PC-9 (cell line): Measurements from ENCODE around the gene APBA1. TPM values are rescaled to one million over a fixed set of nuclear protein-coding genes. Genes with fewer than 3 reads are reported as not detected.

Experiments used
- BruUV-seq: library from RNA; stranded (reverse); fragments of 400-500 nt; replicated peaks from 2 replicates; lab custom pipeline; 2021; lab: Mats Ljungman, UMichigan
- CTCF ChIA-PET: fragments of 300-600 bp; sonication (Branson Sonifier 250); formaldehyde crosslinking; loops from one replicate; lab custom pipeline; 2022; ENCODE audit warnings: antibody characterized with exemption; lab: Charles Lee
- POLR2A ChIA-PET: fragments of 300-600 bp; sonication (Branson Sonifier 250); formaldehyde crosslinking; loops from one replicate; lab custom pipeline; 2022; ENCODE audit warnings: antibody characterized with exemption; ENCODE audit not compliant: unreplicated experiment; lab: Charles Lee
- DNase-seq, 2 experiments: peaks; one replicate each; pipeline versions ENCODE4 v3.0.0 to v3.0.0-alpha.2; 2015 to 2022; ENCODE audit warnings: mixed read lengths in 1 of 2
- H2AFZ ChIP-seq: fragments of 200-600 bp; sonication (generic); 2 replicates; pipeline ENCODE4 v1.8.1; 2017; ENCODE audit warnings: antibody characterized with exemption
- H3F3A ChIP-seq: fragments of 200-600 bp; sonication (generic); 2 replicates; pipeline ENCODE4 v1.8.1; 2017; ENCODE audit warnings: antibody characterized with exemption, mild to moderate bottlenecking, low read depth; ENCODE audit not compliant: insufficient read depth
- H3K27ac ChIP-seq: fragments of 200-600 bp; sonication (generic); 2 replicates; pipeline ENCODE4 v1.6.1; 2016; ENCODE audit warnings: mixed run types
- H3K27me3 ChIP-seq: fragments of 200-600 bp; sonication (generic); 2 replicates; pipeline ENCODE4 v1.6.1; 2016; ENCODE audit warnings: low read depth, mixed run types; ENCODE audit not compliant: insufficient read depth
- H3K36me3 ChIP-seq: fragments of 200-600 bp; sonication (generic); 2 replicates; pipeline ENCODE4 v1.6.1; 2016; ENCODE audit warnings: low read depth, mixed run types
- H3K4me1 ChIP-seq: fragments of 200-600 bp; sonication (generic); replicated peaks from 2 replicates; pipeline ENCODE4 v1.6.1; 2016; ENCODE audit warnings: mixed run types; ENCODE audit not compliant: insufficient read depth
- H3K4me2 ChIP-seq: fragments of 200-600 bp; sonication (generic); 2 replicates; pipeline ENCODE4 v1.6.1; 2017; ENCODE audit warnings: mixed run types
- H3K4me3 ChIP-seq: fragments of 200-600 bp; sonication (generic); 2 replicates; pipeline ENCODE4 v1.6.1; 2016; ENCODE audit warnings: mixed run types
- H3K79me2 ChIP-seq: fragments of 200-600 bp; sonication (generic); 2 replicates; pipeline ENCODE4 v1.6.1; 2017; ENCODE audit warnings: low read depth, mixed run types
- H3K9me2 ChIP-seq: fragments of 200-600 bp; sonication (generic); 2 replicates; pipeline ENCODE4 v1.8.1; 2017; ENCODE audit warnings: mild to moderate bottlenecking; ENCODE audit not compliant: insufficient read depth
- H3K9me3 ChIP-seq: fragments of 200-600 bp; sonication (generic); 2 replicates; pipeline ENCODE4 v1.8.1; 2016; ENCODE audit warnings: low read depth; ENCODE audit not compliant: insufficient read depth
- H4K20me1 ChIP-seq: fragments of 200-600 bp; sonication (generic); 2 replicates; pipeline ENCODE4 v1.8.1; 2017; ENCODE audit not compliant: insufficient read depth
- EZH2 ChIP-seq: fragments of 200-600 bp; sonication (generic); IDR thresholded peaks from 2 replicates; pipeline ENCODE4 v1.8.0; 2017; ENCODE audit warnings: antibody characterized with exemption, low read depth
- intact Hi-C: fragments of 100-400 bp; cut with micrococcal nuclease; formaldehyde crosslinking; loops from one replicate; pipeline ENCODE4 v1.10.0; 2022; ENCODE audit not compliant: unreplicated experiment
- total RNA-seq: library from RNA; stranded (reverse); gene quantifications from 2 replicates; pipeline ENCODE4 v1.2.3, GENCODE V29; 2021
- TF ChIP-seq, protein P1 (sequence below): fragments of 200-600 bp; sonication (generic); conservative IDR thresholded peaks from 2 replicates; pipeline ENCODE4 v1.6.1; 2017; ENCODE audit warnings: mixed run types, antibody characterized with exemption, mild to moderate bottlenecking, moderate library complexity

APBA1 gene
- total RNA-seq, 1 experiment from 2014 or later = 0.44 TPM

- CTCF ChIA-PET = interaction anchor here (0.7 kb wide), 1 partner anchor 11 kb away, joined by 6 read pairs; no protein-coding TSS in a partner anchor
These were observed 11.8 kb upstream of the APBA1 start for GRCh38 chr9:69683927-69684326.

DNA sequence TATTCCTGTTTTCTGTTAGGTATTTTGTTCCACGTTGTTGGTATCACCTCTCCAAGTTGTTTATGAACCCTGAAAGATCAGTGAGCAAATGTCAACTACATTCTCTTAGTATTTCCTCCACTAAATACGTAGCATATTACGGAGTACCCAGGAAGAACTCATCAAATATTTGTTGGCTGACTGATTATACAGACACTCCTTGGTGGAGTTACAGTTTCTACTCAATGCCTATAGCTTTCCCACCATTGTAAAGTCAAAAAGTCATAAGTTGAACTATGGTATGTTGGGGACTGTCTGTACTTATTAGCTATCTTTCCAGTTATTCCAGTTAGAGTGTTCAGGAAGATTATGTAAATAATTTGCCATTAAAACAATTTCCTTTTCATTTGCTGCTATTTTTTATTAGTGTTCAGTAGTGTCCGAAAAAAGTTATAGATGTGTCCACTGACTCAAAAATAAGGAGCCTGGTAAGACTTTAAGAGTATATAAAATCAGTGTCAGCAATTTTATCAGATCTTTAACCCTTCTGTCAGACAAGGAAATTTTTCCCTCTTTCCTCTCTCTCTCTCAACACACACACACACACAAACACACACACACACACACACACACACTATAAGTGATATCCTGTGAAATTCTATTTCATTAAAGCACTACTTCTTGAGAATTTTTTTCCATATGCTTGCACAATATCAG is 6.8 kb upstream of the APBA1 start:
- H3K27me3 ChIP-seq = no peaks in the 10 kb centered on the region
- no peaks in the 10 kb centered on the region for H3K36me3 ChIP-seq
- H3K4me3 ChIP-seq = no peak overlapping the region
- TF ChIP-seq, protein P1, sequence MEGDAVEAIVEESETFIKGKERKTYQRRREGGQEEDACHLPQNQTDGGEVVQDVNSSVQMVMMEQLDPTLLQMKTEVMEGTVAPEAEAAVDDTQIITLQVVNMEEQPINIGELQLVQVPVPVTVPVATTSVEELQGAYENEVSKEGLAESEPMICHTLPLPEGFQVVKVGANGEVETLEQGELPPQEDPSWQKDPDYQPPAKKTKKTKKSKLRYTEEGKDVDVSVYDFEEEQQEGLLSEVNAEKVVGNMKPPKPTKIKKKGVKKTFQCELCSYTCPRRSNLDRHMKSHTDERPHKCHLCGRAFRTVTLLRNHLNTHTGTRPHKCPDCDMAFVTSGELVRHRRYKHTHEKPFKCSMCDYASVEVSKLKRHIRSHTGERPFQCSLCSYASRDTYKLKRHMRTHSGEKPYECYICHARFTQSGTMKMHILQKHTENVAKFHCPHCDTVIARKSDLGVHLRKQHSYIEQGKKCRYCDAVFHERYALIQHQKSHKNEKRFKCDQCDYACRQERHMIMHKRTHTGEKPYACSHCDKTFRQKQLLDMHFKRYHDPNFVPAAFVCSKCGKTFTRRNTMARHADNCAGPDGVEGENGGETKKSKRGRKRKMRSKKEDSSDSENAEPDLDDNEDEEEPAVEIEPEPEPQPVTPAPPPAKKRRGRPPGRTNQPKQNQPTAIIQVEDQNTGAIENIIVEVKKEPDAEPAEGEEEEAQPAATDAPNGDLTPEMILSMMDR = no peak
- H4K20me1 ChIP-seq = no peaks in the 10 kb centered on the region
- H3F3A ChIP-seq = peaks cover 17% of the 10 kb centered on the region
- no TSS peak for BruUV-seq
- H2AFZ ChIP-seq = no peak overlapping the region
- H3K27ac ChIP-seq = no peak overlapping the region
- H3K4me2 ChIP-seq = no peak overlapping the region
- H3K9me2 ChIP-seq = no peaks in the 10 kb centered on the region
- no peaks in the 10 kb centered on the region for H3K9me3 ChIP-seq
- ChIA-PET POLR2A (no interaction called here), CTCF (no interaction called here)
- DNase-seq = peak in 1 of 2 experiments; percentile 60
- peaks cover 22% of the 10 kb centered on the region for H3K4me1 ChIP-seq
- no peaks in the 10 kb centered on the region for H3K79me2 ChIP-seq
- intact Hi-C loops = loop anchor here (10.0 kb wide), 3 partner anchors 436 to 926 kb away; partner anchors contain the start of gene SMC5

More at GRCh38 chr9:69683927-69684326, 11.8 kb upstream of the APBA1 start:
- H3K4me3 ChIP-seq = no peak overlapping the region
- no peak overlapping the region for H2AFZ ChIP-seq
- H3K4me1 ChIP-seq = no peaks in the 10 kb centered on the region
- no peak for DNase-seq
- no peaks in the 10 kb centered on the region for H3K27me3 ChIP-seq
- H3F3A ChIP-seq = no peaks in the 10 kb centered on the region
- H3K79me2 ChIP-seq = no peaks in the 10 kb centered on the region
- H3K4me2 ChIP-seq = no peak overlapping the region
- H3K27ac ChIP-seq = no peak overlapping the region
- no peaks in the 10 kb centered on the region for H4K20me1 ChIP-seq
- H3K9me2 ChIP-seq = no peaks in the 10 kb centered on the region
- intact Hi-C loops = no loop called here
- H3K9me3 ChIP-seq = no peaks in the 10 kb centered on the region
- H3K36me3 ChIP-seq = no peaks in the 10 kb centered on the region
- POLR2A ChIA-PET = no interaction called here
- TF ChIP-seq, protein P1 = no peak
- no peak for TF ChIP-seq EZH2
- BruUV-seq = no TSS peak

- Histone ChIP-seq H3K9me2 (no peaks in the 10 kb centered on the region), H3K27me3 (no peaks in the 10 kb centered on the region), H3K4me1 (peaks cover 32% of the 10 kb centered on the region), H3K4me3 (no peak overlapping the region), H3K79me2 (no peaks in the 10 kb centered on the region), H4K20me1 (no peaks in the 10 kb centered on the region), H2AFZ (no peak overlapping the region), H3F3A (peaks cover 26% of the 10 kb centered on the region), H3K27ac (no peak overlapping the region), H3K4me2 (no peak overlapping the region), H3K36me3 (no peaks in the 10 kb centered on the region), H3K9me3 (no peaks in the 10 kb centered on the region)
- intact Hi-C loops = loop anchor here (10.0 kb wide), 3 partner anchors 437 to 927 kb away; partner anchors contain the start of gene SMC5
- DNase-seq = no peak
- TF ChIP-seq EZH2 = no peak
- TF ChIP-seq, protein P1 = no peak
- CTCF ChIA-PET = no interaction called here
- no TSS peak for BruUV-seq
- POLR2A ChIA-PET = no interaction called here
These were observed 5.8 kb upstream of the APBA1 start for GRCh38 chr9:69677931-69678330.
